Hematopoietic multipotent progenitor cell treated with erythropoietin and hydrocortisone succinate and interleukin-3 and kit ligand, for 4 days (in vitro differentiated cells): ENCODE data around the gene CCDC149.
A peak's percentile ranks its signal among the peaks of the same experiment; 100 is the strongest.

Experiments
- DNase-seq: peaks from one replicate; pipeline ENCODE4 v3.0.0-alpha.2; 2015

CCDC149 gene

DNA sequence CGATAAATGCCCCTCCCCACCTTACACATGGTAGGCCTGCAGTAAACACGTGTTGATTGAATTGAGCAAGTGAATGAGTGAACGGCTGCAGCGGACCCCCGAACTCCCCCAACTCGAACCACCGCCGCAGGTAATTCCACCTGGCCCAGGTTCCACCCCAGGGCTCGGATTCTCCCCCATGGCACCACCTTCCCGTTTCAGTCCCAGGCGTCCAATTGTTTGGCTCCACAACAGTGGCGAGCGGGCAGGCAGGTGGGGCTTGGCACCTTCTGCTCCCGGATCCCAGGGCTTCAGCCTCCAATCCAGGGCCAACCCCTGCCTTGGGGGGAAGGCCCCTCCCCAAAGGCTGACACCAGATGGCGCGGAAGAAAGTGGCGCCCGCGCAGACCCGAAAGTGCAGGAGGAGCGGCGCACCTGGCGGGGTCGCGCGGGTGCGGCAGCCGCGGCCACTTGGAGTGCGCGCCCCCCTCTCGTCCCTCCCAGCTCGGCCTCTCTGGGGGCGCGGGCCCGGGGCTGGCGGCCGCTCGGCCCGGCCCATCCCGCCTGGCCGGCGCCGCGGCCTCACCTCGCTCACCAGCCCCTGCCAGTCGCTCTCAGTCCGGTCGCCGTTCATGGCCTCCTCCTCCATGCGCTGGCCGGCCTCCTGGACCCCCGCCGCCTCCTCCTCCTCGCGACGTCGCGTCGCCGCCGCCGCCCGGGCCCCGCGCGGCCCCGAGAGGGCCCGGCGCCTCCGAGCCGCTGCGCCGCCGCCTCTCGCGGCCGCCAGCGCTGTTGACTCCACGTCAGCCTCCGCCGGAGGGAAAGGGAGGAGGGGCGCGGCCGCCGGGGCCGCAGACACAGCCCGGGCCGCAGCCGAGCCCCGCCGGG, at the start of gene CCDC149:
CCDC149 (minus strand) TSS at position 791 of the 867 bp plus-strand sequence; CDS start at position 613, 178 bp downstream.
- peak; percentile 70 for DNase-seq

DNA sequence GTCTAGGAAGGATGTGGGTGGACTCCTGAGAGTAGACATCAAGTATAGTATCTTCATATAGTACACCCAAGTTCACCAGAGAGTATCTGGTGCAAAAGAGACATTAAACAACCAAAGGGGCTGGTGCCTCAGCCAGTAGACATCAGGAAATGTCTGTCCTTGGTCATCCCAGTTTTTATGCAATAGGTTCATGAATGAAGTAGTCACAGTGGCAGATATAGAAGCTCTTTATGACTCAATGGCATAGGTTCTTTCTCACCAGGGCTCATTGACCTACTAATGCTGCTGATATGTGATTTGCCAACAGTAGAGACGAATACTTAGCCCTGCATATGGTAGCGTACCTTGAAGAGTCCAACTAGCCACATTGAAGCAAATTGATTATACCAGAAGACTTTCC, 45.0 kb upstream of the CCDC149 start:
- no peak for DNase-seq

DNA sequence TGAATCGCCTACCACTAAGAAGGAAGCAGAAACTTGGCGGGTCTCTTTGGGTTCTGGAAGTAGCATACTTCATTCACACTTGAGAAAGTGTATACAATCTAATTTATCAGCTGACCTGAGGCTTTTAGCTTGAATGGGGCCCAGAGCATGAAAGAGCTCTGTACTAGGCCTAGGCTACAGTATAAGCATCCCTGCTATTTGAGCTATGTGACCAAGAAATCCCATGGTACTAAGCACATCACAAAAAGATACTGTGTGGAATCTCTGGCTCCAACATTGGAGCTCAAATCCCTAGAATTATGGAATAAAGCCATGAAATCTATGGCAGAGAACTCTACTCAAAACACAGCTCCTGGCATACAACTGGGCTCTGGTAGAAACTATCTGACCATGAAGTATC, 43.9 kb upstream of the CCDC149 start:
- DNase-seq = no peak

DNA sequence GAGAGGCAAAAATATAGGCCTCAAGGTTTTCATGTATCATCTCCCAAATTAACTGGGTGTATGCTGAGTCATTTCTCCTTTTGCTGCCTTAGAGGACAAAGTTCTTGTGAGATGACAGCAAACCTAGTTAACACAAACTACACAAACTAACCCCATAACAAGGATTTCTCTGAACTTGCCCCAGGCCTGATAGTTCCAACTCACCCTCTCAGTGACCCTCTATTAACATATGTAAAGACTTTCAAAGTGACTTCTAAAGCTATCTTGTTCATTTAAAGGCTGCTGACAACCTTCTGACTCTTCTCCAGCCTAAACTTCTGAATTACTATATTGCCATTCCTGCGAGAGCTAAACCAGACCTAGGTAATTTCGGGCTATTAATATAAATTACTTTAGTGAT, 43.2 kb upstream of the CCDC149 start:
- DNase-seq = no peak

DNA sequence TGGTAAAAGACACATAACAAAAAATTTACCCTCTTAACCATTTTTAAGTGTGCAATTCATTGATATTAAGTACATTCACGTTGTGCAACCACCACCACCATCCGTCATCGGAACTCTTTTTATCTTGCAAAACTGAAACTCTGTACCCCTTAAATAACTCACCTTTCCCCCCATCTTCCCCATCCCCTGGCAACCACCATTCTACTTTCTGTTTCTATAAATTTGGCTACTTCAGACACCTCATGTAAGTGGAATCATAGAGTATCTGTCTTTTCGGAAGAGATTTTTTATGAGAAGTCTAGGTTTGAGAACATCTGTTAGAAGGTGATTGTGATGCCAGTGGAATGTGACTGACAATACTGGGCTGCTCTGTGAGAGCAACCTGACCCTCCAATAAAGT, 39.8 kb upstream of the CCDC149 start:
- no peak for DNase-seq

DNA sequence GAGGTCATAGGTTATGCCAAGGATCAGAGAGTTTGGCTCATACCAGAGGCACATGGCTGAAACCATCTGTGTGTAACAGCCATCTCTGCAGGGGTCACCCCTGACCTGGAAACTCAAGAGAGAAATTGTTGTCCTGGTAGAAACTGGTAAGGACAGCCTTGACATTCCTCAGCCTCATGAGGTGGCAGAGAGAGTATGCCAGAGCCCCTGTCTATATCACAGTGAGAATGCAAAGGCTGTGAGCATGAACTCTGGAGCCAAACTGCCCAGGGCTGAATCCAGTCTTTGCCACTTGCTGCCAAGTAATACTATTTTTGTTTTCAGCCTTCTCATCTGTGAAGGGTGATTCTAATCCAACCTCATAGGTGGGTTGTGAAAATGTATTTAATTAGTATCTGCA, 37.1 kb upstream of the CCDC149 start:
- DNase-seq = no peak

DNA sequence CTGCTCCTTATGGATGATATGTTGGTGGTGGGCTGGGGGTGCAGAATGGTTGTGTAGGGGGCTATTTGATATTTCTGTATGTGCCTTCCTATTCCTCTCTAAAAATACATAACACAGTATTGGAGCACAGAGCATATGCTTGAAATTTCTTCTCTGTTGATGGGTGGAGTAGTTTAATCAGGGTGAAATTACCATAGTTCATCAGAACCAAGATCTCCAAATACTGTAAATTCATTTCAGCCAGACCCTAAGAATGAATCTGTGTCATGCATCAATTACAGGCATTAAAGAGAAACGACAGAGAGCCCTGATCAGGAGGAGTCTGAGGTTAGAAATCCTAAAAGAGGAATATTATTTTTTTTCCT, 25.1 kb upstream of the CCDC149 start:
- DNase-seq = no peak

DNA sequence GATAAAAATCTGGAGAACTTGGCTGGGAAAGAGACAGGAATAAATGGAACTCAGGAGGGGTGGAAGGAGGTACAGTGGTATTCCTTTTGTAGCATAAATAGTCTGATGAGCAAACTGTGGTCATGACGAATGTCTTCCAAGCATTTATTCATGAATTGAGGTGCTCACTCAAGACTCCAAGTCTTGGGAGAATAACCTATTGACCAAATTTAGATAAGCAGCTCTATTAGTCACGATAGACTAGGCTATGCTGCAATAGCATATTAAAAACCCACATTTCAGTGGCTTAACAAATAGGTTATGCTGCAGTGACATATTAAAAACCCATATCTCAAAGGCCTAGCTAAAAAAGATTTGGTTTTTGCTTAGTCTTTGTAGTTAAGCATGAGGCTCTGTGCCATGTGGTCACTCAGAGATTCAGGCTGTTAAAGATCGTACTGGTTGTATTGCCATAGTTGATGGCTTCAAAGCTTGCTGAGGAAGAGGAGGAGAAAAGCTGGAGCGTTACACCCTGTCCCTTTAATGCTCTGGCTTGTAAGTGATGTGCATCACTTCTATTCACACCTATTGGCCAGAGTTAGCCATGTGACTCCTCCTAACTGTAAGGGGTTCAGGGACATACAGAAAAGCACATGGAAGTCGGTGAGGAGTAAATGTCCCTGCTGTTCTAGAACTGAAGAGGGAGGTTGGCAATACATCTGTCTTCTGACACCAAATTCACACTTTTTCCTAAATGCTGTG, 24.5 kb upstream of the CCDC149 start:
- no peak for DNase-seq

DNA sequence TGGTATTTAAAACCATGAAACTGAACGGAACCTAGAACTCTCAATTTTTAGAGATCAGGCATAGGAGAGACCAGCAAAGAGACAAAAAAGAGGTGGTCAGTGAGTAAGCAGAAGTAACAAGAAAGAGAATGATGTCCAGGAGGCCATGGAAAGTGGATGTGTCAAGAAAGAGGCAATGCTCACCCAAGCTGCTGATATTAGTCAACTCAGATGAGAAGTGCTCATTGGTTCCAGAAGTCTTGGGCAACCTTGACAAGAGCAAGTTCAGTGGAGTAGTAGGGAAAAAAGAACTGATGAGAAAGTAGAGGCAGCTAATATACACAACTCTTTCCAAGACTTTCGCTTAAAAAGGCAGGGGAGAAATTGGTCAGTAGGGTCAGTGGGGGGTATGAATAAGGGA, 23.0 kb upstream of the CCDC149 start:
- no peak for DNase-seq

DNA sequence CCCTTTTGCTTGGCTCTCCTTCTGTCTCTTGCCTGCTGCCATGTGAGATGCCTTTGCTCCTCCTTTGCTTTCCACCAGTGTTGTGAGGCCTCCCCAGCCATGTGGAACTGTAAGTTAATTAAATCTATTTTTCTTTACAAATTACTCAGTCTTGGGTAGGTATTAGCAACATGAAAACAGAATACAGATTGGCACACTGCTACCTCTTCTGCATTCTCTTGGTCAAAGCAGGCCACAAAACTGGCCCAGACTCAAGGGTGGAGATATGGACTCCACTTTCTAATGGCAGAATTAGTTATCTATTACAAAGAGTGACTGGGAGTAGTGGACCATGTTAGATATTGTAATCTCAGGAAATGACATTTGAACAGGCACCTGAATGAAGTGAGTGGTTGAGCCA, 21.5 kb upstream of the CCDC149 start:
- DNase-seq = no peak

DNA sequence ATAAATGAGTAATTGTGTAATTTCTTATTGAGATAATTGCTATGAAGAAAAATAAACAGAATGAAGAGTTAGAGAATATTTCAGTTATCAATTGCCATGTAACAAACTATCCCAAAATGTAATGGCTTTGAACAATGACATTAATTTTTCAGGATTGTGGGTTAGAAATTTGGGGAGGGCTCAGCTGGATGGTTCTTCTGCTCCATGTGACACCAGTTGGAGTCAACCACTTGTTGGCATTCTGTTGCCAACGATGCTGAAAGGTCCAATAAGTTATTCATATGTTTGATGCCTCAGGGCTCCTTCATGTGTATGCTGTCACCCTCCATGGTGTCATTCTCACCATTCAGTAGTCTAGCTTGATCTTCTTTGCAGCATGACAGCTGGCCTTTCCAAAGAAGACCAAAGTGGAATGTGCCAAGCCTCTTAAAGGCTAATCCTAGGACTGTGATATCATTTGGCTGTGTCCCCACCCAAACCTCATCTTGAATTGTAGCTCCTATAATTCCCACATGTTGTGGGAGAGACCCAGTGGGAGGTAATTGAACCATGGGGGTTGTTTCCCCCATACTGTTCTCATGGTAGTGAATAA, 20.9 kb upstream of the CCDC149 start:
- no peak for DNase-seq

DNA sequence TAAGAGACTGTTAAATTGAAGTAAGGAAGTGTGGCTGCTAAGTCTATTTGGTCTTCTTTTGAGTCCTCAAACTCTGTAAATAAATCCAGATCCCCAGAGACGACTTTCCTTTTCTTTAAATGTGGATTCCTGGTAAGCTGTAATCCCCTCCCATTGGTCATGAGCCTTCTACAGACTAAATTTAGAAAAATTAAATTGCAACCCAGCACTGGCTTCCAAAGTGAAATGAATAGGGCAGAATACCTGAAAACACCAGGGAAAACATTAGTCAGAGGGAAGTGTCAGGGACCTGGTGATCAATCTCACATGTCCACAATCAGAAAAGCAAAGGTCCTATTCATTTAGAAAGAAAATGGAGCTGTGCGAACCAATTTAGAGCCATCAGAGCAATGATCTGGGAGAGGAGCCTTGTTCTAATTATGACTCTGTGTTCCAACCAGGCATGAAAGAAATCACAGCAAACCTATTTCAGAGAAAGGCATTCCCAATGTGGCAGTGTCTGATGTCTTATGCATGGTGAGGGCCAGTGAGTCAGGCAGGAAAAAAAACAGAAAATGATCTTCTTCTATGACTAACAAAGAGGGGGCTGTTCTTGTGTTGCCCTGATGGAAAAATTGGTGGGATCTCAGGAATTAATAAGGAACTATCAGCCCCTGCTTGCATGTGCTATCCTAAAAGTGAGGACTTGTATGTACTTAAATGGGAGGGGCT, 19.8 kb upstream of the CCDC149 start:
- no peak for DNase-seq

DNA sequence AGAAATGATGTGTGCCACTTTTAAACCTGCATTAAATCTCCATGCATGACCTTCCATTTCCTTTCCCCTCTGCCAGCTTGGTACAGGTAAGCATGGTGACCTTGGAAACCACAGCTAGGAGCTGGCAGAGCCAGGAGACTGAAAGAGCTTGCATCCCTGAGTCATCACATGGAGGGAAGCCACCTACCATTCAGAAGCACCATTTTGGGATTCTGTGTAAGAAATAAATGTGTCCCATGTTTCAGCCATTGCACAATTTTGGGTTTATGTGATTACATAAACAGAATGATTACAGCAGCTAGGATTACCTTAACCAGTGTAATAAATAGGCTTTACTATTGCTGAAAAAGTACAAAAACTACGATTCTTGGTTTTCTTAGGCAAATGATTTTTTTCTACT, 17.3 kb upstream of the CCDC149 start:
- no peak for DNase-seq

DNA sequence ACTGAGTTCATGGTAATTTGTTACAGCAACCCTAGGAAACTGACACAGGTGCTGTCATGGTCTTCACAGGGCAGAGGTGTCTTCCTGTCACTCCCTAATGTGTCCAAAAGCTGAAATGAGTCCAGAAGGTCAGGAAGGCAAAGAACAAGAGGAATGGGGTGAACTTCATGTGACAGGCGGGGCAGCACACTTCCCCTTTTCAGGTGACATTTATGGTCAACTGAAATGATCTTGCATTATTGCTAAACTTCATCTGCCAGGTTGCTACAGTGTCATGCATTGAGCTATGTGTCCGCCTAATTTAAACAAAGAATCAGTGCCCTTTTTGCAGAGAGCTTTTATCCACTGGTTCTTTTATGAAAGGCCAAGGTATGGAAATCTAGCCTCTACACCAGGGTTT, 15.9 kb upstream of the CCDC149 start:
- DNase-seq = peak; percentile 11

DNA sequence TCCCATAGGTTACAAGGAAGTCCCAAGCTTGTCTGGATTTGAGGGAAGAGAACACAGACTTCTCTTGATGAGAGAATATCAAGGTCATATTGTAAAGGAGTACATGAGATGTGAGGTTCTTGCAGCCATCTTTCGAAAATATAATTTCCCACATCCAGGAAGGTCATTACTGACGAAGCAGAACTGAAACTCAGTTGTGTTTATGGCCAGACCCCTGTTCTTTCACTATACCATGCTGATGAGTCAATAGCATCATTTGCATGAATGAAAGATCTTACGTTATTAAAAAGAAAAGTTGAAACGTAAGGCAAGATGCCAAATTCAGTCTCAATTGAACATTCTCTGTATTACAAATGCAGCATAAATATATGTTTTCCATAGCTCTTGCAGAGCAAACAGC, 14.2 kb upstream of the CCDC149 start:
- no peak for DNase-seq

DNA sequence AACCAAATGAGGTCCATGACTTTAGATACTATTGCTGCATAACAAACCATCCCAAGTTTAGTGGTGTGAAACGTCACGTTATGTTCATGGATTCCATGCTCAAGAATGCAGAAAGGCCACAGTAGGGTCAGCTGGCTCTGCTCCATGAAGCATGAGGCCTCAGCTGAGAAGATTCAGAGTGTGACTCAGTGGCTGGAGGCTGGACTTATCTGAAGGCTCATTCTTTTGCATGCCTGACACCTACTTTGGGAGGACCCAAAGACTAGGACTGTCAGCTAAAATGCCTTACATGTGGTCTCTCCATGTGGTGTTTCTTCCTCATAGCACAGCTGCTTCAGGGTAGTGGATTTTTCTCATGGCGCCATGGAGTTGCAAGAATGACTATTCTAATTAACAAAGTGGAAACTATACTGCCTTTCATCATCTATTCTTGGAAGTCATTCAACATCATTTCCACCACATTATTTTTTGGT, 11.5 kb upstream of the CCDC149 start:
- no peak for DNase-seq

DNA sequence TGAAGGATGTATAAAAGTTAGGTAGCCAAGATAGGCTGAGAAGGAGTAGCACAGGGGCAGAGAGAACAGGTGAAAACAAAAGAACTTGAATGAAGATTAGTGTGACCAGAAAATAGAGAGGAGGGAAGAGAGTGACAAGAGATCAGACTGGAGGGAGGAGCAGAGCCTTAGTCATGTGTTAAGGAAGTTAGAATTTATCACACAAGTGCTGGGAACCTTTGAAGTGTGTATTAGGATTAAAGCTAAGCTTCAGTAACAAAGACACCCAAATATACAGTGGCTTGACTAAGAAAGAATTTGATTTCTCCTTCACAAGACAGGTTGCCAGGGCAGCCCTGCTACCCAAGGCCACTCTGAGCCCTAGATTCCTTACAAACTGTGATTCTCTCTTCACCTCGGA, 10.7 kb upstream of the CCDC149 start:
- DNase-seq = no peak

DNA sequence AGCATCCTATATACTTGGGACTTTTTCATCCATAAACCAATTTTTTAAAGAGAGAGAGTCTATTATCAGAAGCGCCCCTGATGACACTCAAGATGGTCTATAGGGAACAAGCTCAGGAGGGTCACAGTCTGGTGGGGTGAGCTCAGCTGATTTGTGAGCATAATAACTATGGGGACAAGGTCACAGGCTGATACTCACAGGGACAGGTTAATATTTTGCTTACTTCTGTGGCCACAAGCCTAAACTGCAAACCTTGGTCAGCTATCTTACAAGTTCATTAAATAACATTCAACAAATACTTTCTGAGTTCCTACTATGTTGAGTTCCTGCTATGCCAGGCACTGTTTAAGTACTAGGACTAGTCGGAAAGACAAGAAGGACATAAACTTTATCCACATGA, 10.2 kb upstream of the CCDC149 start:
- no peak for DNase-seq

DNA sequence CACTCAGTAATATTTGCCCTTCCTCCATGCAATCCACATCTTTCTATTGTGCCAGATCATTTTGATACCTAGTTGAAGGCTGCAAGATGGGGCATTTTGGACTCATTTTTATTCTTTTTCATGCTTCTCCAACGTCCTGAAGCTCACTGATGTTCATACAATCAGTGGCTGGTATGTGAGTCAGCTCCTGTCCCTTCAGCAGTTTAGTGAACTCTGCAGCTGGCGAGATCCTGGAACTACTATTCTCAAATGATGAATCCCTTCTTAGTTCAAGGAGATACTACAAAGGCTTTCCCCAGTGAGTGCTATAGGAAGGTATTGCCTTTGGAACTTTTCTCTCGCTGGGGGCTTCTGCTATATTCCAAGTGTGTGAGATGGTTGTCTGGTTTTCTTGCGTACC, 9.6 kb upstream of the CCDC149 start:
- no peak for DNase-seq

DNA sequence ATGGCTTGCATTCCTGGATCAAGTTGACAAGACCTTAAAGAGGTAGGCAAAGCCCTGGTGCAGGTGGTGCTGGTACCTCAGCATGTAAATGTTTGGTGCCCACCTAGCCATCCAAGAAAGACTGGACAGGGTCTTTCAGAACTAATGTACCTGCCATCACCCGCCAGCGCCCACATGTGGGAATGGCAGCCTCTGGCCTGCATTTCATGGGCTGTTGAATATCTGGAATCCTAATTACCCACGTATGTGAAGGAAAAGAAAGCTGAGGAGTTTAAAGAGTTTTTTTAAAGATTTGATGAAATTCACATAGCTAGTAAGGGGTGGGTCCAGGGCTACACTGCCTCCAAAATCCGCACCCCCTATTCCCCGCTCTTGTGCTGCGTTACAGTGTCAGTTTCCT, 8.6 kb upstream of the CCDC149 start:
- no peak for DNase-seq

DNA sequence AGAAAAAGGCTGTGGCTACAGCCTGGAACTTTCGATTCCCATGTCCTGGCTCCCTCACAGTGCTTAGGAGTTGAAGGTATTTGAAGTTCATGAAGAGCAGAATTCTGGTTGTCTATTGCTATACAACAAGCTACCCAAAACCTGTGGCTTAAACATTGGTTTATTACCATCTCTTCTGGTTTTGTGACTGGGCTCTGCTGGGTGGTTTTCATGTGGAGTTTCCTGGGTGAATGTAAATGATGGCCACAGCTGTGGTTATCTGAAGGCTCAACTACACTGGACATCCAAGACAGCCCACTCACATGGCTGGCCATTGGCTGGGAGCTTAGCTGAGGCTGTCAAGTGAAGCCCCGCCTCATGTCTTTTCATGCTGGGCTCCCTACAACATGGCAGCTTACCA, 7.2 kb upstream of the CCDC149 start:
- DNase-seq = no peak

DNA sequence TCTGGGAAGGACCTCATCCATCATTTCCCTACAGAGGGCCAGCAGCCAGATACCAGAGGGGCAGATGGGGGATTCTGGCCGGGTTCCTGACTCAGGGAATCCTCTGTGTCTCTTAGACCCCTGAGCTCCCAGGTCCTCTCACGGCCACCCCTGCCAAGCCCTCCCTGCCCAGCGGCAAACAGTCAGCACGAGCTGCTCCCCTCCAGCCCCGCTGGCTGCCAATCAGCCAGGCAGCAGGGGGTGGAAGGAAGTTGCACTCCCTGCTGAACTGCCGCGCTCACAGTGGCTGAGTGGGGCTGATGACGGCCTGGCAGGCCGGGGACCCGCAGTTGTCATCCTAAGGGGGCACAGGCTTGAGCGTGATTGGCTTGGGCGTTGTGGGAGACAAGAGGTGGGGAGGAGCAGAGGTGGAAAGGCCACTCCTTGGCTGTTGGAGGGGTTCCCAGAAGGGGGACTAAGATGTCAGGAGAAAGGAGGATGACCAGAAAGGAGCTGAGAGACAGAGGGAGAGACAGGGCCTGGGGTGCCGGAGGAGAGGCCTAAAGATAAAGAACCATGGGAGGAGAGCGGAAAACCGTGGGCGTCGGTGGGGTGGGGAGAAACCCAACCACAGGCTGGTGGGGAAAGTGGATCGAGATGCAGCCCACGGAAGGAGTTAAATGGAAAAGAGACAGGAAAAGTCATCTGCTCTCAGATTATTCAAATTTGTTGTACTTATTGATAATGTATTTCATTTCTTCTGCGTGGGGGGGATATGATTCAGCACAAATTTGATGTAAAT, 4.4 kb upstream of the CCDC149 start:
- DNase-seq = no peak
